Astrocyte of the spinal cord (primary cell): ENCODE results near the gene A3GALT2.

ENCODE experiments used
- DNase-seq: peaks from one replicate; pipeline ENCODE4 v3.0.0; 2011; ENCODE audit warnings: low read depth, low spot score
- H3K4me3 ChIP-seq: 2 replicates; pipeline ENCODE4 v1.5.1; 2011; ENCODE audit warnings: low read depth, mild to moderate bottlenecking, low read length, moderate library complexity
- CTCF ChIP-seq: IDR thresholded peaks from 2 replicates; pipeline ENCODE4 v1.5.1; 2012; ENCODE audit warnings: low read depth, mild to moderate bottlenecking, low read length, inconsistent platforms
- in situ Hi-C: cut with HindIII; loops from 2 replicates; pipeline ENCODE4 v1.10.0; 2017; ENCODE audit warnings: low sequenced_read_pairs

A3GALT2 gene

DNA sequence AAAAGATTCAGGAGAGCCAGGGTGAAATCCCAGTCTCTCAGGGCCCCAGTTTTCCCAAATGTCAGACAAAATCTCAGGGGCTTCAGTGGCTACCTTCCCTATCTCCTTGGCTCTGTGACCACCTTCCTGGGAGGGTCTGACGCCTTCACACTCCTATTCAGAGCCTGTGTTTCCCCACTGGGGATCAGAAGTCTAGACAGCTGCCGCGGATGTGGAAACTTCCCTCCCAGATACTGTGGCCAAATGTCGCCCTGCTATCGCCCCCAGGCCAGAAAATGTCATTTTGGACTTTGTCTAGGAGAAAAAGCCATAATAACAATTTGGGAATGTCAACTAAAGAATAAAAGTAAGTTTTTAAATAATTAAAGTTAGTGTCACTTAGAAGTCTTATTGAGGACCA, 15.9 kb downstream of the A3GALT2 start:
- no peak for TF ChIP-seq CTCF
- in situ Hi-C loops: no loop called here
- DNase-seq: no peak
- H3K4me3 ChIP-seq: no peak overlapping the region

GRCh38 chr1:33302325-33302724, 18.6 kb downstream of the A3GALT2 start:
- H3K4me3 ChIP-seq: no peak overlapping the region
- in situ Hi-C loops: no loop called here
- no peak for DNase-seq
- no peak for TF ChIP-seq CTCF

GRCh38 chr1:33301273-33301984, 19.5 kb downstream of the A3GALT2 start:
- no peak for DNase-seq
- in situ Hi-C loops: no loop called here
- H3K4me3 ChIP-seq: no peak overlapping the region
- TF ChIP-seq CTCF: no peak

- TF ChIP-seq CTCF: no peak
- in situ Hi-C loops: no loop called here
- DNase-seq: peak; percentile 80
- no peak overlapping the region for H3K4me3 ChIP-seq
Observed at GRCh38 chr1:33300673-33301072, 20.2 kb downstream of the A3GALT2 start.

DNA sequence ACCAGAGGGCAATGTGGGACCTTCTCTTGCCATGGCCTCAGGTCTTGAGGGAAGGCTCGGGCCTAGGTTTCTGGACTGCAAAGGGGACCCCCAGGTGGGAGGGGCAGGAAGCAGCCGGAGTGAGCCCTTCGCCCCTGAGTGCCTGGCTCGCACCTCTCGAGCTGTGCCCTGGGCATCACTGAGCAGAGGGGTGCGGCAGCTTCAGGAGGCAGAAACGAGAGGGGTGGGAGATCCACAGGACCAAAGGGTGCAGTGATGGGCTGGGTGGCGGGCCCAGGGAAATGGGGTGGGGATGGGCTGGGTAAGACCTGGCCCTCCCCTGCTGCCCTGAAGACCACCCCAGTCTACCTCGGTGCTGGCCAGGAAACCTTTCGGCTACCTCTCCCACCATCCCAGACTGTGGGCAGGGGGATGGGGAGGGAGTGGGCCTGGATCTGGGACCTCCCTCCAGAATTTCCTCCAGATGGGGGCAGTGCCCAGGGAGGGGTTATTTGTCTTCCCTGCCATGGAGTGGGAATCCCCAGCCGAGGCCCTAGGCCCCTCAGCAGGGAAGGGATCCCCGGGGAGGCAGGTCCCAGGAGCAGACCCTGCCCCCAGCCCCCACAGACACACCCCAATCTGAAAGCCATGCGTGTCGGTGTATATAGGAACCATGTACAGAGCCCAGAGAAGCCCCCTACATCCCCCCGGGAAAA, 21.3 kb downstream of the A3GALT2 start:
- DNase-seq: no peak
- in situ Hi-C loops: no loop called here
- no peak overlapping the region for H3K4me3 ChIP-seq
- no peak for TF ChIP-seq CTCF

DNA sequence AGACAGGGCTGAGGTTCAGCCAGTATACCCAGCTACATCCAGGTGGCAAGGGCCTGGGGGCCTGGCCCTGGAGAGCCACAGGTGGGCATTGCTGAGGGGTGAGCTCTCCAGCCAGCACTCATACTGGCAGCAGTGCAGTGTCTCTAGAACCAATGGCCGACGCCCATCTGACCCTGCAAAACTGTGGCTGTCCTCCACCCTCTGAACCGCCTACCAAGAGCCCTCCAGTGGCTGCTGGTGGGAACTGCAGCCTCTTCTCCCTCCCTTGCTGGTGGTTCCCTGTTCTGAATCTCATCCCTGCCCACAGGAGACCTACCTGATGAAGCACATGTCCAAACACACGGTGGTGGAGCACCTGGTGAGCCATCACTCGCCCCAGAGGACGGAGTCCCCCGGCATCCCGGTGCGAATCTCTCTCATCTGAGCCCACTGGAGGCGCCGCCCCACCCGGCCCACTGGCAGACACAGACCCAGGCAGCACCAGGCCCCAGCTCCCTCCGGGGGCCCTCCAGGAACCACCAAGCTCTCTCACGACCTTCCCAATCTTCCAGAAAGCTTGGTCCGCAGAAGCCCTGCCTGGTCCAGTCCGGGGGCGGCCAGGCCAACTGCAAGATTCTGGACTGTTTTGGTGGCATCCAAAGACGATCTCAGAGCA, 22.1 kb downstream of the A3GALT2 start:
- peak; percentile 56 for DNase-seq
- in situ Hi-C loops: no loop called here
- TF ChIP-seq CTCF: peak; percentile 95
- H3K4me3 ChIP-seq: no peak overlapping the region
